Osteoblast (primary cell): ENCODE data around the gene FAF1. TPM values are rescaled to one million over a fixed set of nuclear protein-coding genes. Genes with fewer than 3 reads are reported as not detected.

Experiments
- DNase-seq: peaks from one replicate; pipeline ENCODE4 v3.0.0; 2011; ENCODE audit warnings: low spot score, mixed read lengths; ENCODE audit not compliant: insufficient read length; ENCODE audit errors: missing footprints
- H2AFZ ChIP-seq: 2 replicates; pipeline ENCODE4 v1.6.0; 2011; ENCODE audit warnings: mild to moderate bottlenecking, low read length
- H3K27ac ChIP-seq: 2 replicates; pipeline ENCODE4 v1.5.1; 2011; ENCODE audit warnings: mild to moderate bottlenecking, low read depth, low read length, moderate library complexity
- H3K27me3 ChIP-seq: 2 replicates; pipeline ENCODE4 v1.6.0; 2012; ENCODE audit warnings: mild to moderate bottlenecking, control low read depth, inconsistent platforms, low read length, moderate library complexity; ENCODE audit not compliant: insufficient read depth
- H3K36me3 ChIP-seq: 2 replicates; pipeline ENCODE4 v1.5.1; 2011; ENCODE audit warnings: mild to moderate bottlenecking, low read length, control low read depth, moderate library complexity; ENCODE audit not compliant: insufficient read depth
- H3K4me1 ChIP-seq: 2 replicates; pipeline ENCODE4 v1.5.1; 2011; ENCODE audit warnings: mild to moderate bottlenecking, low read length, control low read depth, moderate library complexity; ENCODE audit not compliant: insufficient read depth
- H3K4me2 ChIP-seq: 2 replicates; pipeline ENCODE4 v1.6.0; 2011; ENCODE audit warnings: mild to moderate bottlenecking, low read length; ENCODE audit not compliant: insufficient read depth
- H3K4me3 ChIP-seq: fragments of 200-600 bp; sonication (generic); 3 replicates; pipeline ENCODE4 v1.5.1; 2012; ENCODE audit warnings: mild to moderate bottlenecking, low read length, inconsistent platforms; ENCODE audit not compliant: insufficient read depth
- H3K79me2 ChIP-seq: 2 replicates; pipeline ENCODE4 v1.6.0; 2012; ENCODE audit warnings: mild to moderate bottlenecking, low read length, control low read depth, inconsistent platforms; ENCODE audit not compliant: insufficient read depth
- H3K9me3 ChIP-seq: 2 replicates; pipeline ENCODE4 v1.5.1; 2011; ENCODE audit warnings: low read depth, low read length, control low read depth
- H4K20me1 ChIP-seq: 2 replicates; pipeline ENCODE4 v1.6.0; 2012; ENCODE audit warnings: mild to moderate bottlenecking, low read length, control low read depth; ENCODE audit not compliant: insufficient read depth
- CTCF ChIP-seq: IDR thresholded peaks from 2 replicates; pipeline ENCODE4 v1.5.1; 2011; ENCODE audit warnings: mild to moderate bottlenecking, low read depth, low read length, moderate library complexity; ENCODE audit errors: extremely low read depth
- total RNA-seq: library from RNA; depleted of rRNA; stranded (reverse); fragments of >200 nt; gene quantifications from 2 replicates; pipeline ENCODE4 v1.2.3, GENCODE V29; 2012

The FAF1 gene
- total RNA-seq, 1 donor, result 40.5 TPM

- no peak for DNase-seq
- H4K20me1 ChIP-seq, result no peaks in the 10 kb centered on the region
Measured at GRCh38 chr1:50704126-50704525, 255.9 kb downstream of the FAF1 start.

GRCh38 chr1:50703240-50703639 is 256.8 kb downstream of the FAF1 start:
- H3K4me1 ChIP-seq, result peaks cover under 1% of the 10 kb centered on the region
- no peaks in the 10 kb centered on the region for H4K20me1 ChIP-seq
- H3K4me2 ChIP-seq, result no peak overlapping the region
- no peaks in the 10 kb centered on the region for H3K79me2 ChIP-seq
- no peaks in the 10 kb centered on the region for H3K27me3 ChIP-seq
- TF ChIP-seq CTCF, result no peak
- H3K27ac ChIP-seq, result no peak overlapping the region
- no peaks in the 10 kb centered on the region for H3K36me3 ChIP-seq
- no peak overlapping the region for H3K4me3 ChIP-seq
- DNase-seq, result no peak
- no peak overlapping the region for H2AFZ ChIP-seq
- no peaks in the 10 kb centered on the region for H3K9me3 ChIP-seq

More at GRCh38 chr1:50704126-50704525, 255.9 kb downstream of the FAF1 start:
- Histone ChIP-seq H3K79me2 (no peaks in the 10 kb centered on the region), H3K4me1 (no peaks in the 10 kb centered on the region), H2AFZ (no peak overlapping the region), H3K4me2 (no peak overlapping the region), H3K4me3 (no peak overlapping the region), H3K27ac (no peak overlapping the region), H3K36me3 (no peaks in the 10 kb centered on the region), H3K9me3 (no peaks in the 10 kb centered on the region), H3K27me3 (no peaks in the 10 kb centered on the region)
- peak; percentile 86 for TF ChIP-seq CTCF

GRCh38 chr1:50702395-50702794 is 257.7 kb downstream of the FAF1 start:
- Histone ChIP-seq H3K4me3 (no peak overlapping the region), H3K9me3 (no peaks in the 10 kb centered on the region), H3K4me1 (peaks cover 4% of the 10 kb centered on the region), H3K4me2 (no peak overlapping the region), H3K27me3 (no peaks in the 10 kb centered on the region), H2AFZ (no peak overlapping the region), H3K27ac (no peak overlapping the region), H3K36me3 (no peaks in the 10 kb centered on the region), H3K79me2 (no peaks in the 10 kb centered on the region), H4K20me1 (no peaks in the 10 kb centered on the region)
- TF ChIP-seq CTCF, result no peak
- DNase-seq, result no peak

GRCh38 chr1:50701706-50702317 is 258.3 kb downstream of the FAF1 start:
- H3K9me3 ChIP-seq, result no peaks in the 10 kb centered on the region
- DNase-seq, result no peak
- H3K27me3 ChIP-seq, result no peaks in the 10 kb centered on the region
- no peak overlapping the region for H3K27ac ChIP-seq
- H2AFZ ChIP-seq, result no peak overlapping the region
- peaks cover 4% of the 10 kb centered on the region for H3K4me1 ChIP-seq
- H3K4me2 ChIP-seq, result no peak overlapping the region
- H3K79me2 ChIP-seq, result no peaks in the 10 kb centered on the region
- no peak for TF ChIP-seq CTCF
- H3K36me3 ChIP-seq, result no peaks in the 10 kb centered on the region
- H3K4me3 ChIP-seq, result no peak overlapping the region
- H4K20me1 ChIP-seq, result no peaks in the 10 kb centered on the region
